Measurements from ENCODE around the gene HLA-B. TPM values are rescaled to one million over a fixed set of nuclear protein-coding genes. Genes with fewer than 3 reads are reported as not detected.
"Not testable (repeated sequence)": the region's sequence is repeated elsewhere in the genome, so short reads cannot be mapped to it uniquely, and the experiment has no call there.

Gene HLA-B
- 562 TPM for total RNA-seq

- peak; percentile 89 for DNase-seq (ENCODE audit: low spot score)
Observed at GRCh38 chr6:31356946-31357466, at the start of gene HLA-B. Gene HLA-B, minus strand, starts transcription at chr6:31357179. Its CDS starts 21 bp downstream, at chr6:31357158.

- DNase-seq (ENCODE audit: low spot score): no peak
Observed at GRCh38 chr6:31405996-31406395, 49.0 kb upstream of the HLA-B start.

DNA sequence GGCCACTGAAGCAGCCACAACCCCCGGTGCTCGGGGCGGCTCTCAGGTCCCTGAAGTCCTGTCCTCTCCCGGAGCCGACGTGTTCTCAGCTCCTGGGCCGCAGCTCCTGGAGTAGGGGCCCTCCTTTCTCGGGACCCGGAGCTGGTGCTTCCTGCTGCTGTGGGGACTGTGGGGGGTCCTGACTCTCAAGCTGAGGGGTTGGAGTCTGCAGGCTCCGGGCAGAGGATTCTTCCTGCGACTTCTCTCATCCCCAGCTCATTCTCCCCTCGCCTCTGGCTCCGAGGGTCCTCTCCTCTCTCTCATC lies 47.0 kb upstream of the HLA-B start:
- not testable (repeated sequence) for DNase-seq (ENCODE audit: low spot score)

DNA sequence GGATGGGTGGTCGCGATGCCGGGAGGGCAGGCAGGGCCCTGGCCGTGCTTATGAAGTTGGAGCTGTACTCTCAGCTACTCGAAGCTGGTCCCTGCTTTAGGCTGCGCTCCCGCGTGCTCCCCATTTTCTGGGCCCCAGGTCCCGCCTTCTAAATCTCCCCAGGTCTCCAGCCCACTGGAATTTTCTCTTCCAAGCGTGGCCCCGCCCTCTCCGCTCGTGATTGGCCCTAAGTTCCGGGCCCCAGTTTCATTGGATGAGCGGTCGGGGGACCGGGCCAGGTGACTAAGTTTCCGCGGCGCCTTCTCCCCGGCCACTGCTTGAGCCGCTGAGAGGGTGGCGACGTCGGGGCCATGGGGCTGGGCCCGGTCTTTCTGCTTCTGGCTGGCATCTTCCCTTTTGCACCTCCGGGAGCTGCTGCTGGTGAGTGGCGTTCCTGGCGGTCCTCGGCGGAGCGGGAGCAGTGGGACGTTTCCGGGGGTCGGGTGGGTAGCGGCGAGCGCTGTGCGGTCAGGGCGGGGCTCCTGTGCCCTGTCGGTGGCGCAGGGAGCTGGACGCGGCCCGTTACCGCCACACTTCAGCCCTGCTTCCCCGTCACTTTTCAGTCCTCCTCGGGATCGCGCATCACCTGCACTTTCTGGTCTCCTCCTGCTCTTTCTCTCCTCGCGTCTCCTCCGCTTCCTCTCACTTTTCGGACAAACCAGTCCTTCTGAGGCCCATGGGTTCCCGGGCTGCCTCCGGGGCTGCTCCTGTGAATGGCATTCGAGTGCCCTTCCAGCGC lies 46.5 kb upstream of the HLA-B start, which contains the start of gene MICA:
TSS of gene MICA (plus strand) at position 313 of the 778 bp plus-strand sequence. CDS start at position 351, 38 bp downstream.
- DNase-seq (ENCODE audit: low spot score): peak; percentile 94

GRCh38 chr6:31402324-31403282 lies 45.6 kb upstream of the HLA-B start:
- peak; percentile 57 for DNase-seq (ENCODE audit: low spot score)

DNA sequence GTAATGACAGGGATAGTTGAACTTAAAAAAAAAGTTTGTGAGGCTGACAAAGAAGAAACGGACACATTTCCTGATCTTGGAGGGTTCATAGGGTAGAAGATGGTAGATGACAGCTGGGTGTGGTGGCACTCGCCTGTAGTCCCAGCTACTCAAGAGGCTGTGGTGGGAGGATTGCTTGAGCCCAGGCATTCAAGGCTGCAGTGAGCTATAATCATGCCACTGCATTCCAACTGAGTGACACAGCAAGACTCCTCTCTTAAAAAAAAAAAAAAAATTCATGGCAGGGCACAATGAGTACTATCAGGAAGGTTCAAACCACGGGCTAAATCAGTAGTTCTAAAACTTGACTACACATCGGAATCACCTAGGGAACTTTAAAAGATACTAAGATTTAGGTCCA lies 44.4 kb upstream of the HLA-B start:
- DNase-seq (ENCODE audit: low spot score): no peak

DNA sequence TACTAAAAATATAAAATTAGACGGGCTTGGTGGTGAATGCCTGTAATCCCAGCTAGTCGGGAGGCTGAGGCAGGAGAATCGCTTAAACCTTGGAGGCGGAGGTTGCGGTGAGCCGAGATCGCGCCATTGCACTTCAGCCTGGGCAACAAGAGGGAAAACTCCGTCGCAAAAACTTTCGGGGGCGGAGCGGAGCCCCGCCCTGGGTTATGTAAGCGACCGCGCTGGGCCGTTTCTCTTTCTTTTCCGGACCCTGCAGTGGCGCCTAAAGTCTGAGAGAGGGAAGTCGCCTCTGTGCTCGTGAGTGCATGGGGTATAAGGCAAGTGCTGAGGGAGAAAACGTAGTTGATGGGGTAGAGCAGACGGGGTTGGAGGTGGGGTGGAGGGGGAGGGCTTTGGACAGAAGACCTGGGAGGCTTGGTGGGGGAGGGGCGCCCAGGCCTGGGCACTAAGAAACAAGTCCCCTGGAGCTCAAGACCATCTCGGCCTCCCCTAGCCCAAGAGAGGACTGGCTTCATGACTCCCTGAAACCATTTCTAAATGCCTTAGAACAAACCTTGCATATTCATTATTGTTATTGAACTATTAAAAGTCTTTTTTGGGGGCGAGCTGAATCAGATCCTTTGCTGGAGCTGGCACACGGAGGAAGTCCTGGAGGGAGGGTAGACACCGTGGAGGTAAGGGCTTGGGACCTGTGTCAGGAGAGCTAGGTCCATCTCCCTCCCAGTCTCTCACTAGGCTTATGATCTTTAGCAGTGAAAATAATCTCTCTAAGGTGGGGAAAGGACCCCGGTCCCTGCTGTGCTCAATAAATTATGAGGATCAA lies 43.7 kb upstream of the HLA-B start:
- DNase-seq (ENCODE audit: low spot score): peak; percentile 82

DNA sequence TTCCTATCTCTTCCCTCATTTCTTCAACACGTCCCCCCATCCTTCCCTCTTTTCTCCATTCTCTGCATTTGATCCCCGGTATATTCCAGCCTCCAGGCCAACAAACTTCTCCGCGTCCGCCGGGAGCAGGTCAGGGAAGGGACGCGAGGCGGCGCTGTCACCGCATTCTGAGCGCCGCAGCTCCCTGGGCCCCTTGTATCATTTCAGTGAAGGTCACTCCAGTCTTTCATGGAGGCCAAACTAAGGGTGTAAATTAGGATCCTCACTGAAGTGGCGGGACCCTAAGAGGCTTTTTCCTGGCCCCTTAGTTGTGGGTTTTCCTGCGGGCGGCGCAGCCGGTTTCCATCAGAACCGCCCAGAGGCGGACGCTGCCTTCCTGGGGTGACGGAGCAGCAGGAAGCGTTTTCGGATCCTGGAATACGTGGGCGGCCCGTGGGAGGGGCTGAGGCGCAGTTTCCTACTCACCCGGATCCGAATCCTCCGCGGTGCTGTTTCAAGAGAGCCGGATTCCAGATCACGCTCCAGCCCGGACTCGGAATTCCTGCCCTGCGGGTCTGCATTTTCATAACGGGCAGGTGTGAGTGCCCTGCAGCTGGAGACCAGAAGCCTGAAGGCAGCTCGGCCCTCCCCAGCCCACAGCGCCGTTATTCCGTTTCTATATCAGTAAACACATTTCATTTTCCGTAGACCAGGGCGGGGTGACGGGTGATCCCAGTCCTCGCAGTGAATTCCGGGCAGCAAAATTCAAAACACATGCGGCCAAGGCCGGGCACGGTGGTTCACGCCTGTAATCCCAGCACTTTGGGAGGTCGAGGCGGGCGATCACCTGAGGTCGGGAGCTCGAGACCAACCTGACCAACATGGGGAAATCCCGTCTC lies 42.8 kb upstream of the HLA-B start:
- DNase-seq (ENCODE audit: low spot score): peak; percentile 94

GRCh38 chr6:31397901-31398525 lies 41.0 kb upstream of the HLA-B start:
- DNase-seq (ENCODE audit: low spot score): no peak

- not testable (repeated sequence) for DNase-seq (ENCODE audit: low spot score)
Observed at GRCh38 chr6:31397153-31397499, 40.1 kb upstream of the HLA-B start.

GRCh38 chr6:31396422-31397152 lies 39.6 kb upstream of the HLA-B start:
- DNase-seq (ENCODE audit: low spot score): peak; percentile 89

- DNase-seq (ENCODE audit: low spot score): no peak
Observed at GRCh38 chr6:31395832-31396231, 38.9 kb upstream of the HLA-B start.

- no peak for DNase-seq (ENCODE audit: low spot score)
Observed at GRCh38 chr6:31394381-31394780, 37.4 kb upstream of the HLA-B start.

DNA sequence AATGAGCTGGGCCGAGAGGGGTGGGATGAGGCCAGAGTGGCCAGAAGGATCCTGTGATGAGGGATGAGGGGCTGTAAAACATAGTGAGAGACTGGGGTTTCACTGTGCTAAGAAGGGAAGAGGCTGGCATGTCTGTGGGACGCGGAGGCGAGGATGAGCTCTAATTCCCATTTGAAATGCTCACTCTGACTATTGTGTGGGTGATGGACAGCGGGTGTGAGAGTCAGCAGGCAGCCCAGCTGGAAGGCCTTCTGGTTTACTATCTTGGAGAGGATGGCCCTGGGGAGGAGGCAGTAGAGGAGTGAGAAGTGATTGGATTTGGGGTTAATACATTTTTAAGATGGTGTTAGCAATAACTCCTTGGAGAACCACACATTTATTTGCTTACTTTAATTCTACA lies 37.0 kb upstream of the HLA-B start:
- no peak for DNase-seq (ENCODE audit: low spot score)

- not testable (repeated sequence) for DNase-seq (ENCODE audit: low spot score)
Observed at GRCh38 chr6:31389802-31390132, 32.8 kb upstream of the HLA-B start.

- not testable (repeated sequence) for DNase-seq (ENCODE audit: low spot score)
Observed at GRCh38 chr6:31388916-31389801, 32.2 kb upstream of the HLA-B start.

DNA sequence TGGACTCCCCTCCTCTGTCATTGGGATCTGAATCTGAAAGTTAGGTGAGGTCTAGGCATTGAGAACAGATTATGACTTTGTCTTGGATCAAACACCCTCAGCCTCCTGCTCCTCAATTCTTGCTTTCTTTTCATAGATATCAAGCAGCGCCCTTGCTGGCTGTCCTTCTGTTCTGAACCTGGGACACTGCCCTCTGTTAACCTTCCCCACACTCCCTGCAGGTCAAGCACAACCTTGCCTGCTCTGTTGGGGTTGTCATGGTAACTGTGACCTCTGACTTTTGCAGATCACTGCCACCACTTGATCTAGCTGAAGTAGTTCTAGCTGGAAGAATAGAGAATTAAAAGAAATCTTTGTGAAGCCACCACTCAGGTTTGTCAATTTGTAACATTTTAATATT lies 30.0 kb upstream of the HLA-B start:
- no peak for DNase-seq (ENCODE audit: low spot score)

DNA sequence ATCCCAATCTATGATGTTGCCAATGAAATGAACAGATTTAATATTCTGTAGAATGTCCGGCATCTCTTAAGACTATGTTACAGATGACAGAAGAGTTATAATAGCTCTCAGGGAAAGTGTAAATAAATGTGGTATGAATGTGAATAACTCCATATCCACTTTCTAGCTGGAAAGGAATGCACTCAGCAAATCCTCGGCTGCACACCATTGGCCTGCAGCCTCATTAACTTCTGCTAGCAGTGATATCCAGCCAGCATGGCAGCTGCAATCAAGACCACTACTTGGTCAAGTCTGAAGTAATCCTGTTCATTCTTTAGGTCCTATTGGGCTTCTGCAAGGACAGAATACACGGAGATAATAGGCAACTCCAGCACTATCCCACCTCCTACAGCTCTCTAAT lies 29.1 kb upstream of the HLA-B start:
- DNase-seq (ENCODE audit: low spot score): no peak

DNA sequence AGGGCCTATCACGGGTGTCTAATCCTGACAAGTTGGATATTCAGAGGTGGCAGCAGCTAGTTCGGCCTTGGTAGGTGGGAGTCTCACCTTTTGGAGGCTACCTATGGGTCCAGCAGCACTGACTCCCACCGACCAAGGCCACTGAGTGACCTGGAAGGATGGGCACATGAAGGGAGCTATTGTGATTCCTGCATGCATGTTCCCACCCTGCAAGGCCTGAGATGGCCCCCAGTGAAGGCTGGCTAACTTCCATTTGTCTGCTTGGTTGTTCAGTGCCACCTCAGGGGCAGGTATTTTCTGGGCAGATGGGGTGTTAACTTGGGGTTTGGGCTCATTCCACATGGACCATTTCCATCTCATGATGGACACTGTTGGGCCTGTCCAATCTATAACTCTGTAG lies 28.1 kb upstream of the HLA-B start:
- no peak for DNase-seq (ENCODE audit: low spot score)
